WTC11 (cell line): ENCODE measurements around the gene HAUS2. TPM values are rescaled to one million over a fixed set of nuclear protein-coding genes. Genes with fewer than 3 reads are reported as not detected.

ENCODE experiments used
- ATAC-seq: fragments of 200-7000 bp; cut with Tn5 transposase; 2 replicates; pipeline ENCODE4 v1.10.0; 2021; ENCODE audit warnings: mild to moderate bottlenecking, moderate library complexity
- CTCF ChIA-PET: fragments of 300-600 bp; sonication (Branson Sonifier 250); formaldehyde crosslinking; loops from one replicate; lab custom pipeline; 2021; ENCODE audit warnings: antibody characterized with exemption; lab: Charles Lee
- POLR2A ChIA-PET: fragments of 350-600 bp; sonication (Branson Sonifier 250); formaldehyde crosslinking; loops from one replicate; lab custom pipeline; 2021; ENCODE audit warnings: antibody characterized with exemption; lab: Charles Lee
- DNase-seq: peaks from one replicate; pipeline ENCODE4 v3.0.0; 2021; ENCODE audit warnings: low spot score
- H3K27ac Mint-ChIP-seq: 2 replicates; pipeline ENCODE4 v1.8.0; 2021; ENCODE audit warnings: mixed read lengths
- H3K27me3 Mint-ChIP-seq: 2 replicates; pipeline ENCODE4 v1.8.0; 2021; ENCODE audit warnings: low read depth, mild to moderate bottlenecking, moderate library complexity, mixed read lengths
- H3K36me3 Mint-ChIP-seq: 2 replicates; pipeline ENCODE4 v1.8.0; 2021; ENCODE audit warnings: mixed read lengths
- H3K4me1 Mint-ChIP-seq: 2 replicates; pipeline ENCODE4 v1.8.0; 2022; ENCODE audit warnings: mixed read lengths
- H3K4me3 Mint-ChIP-seq: 2 replicates; pipeline ENCODE4 v1.8.0; 2021; ENCODE audit warnings: mild to moderate bottlenecking, moderate library complexity, mixed read lengths
- H3K9me3 Mint-ChIP-seq: 2 replicates; pipeline ENCODE4 v1.8.0; 2021; ENCODE audit warnings: mixed read lengths
- ELF4 ChIP-seq: sonication (generic); formaldehyde crosslinking; IDR thresholded peaks from 2 replicates; pipeline ENCODE4 v1.8.1; 2022; ENCODE audit warnings: low read depth, mild to moderate bottlenecking, moderate library complexity, missing genetic modification reagents
- EMX1 ChIP-seq: fragments of 250-450 bp; sonication (Bioruptor Pico); IDR thresholded peaks from 2 replicates; pipeline ENCODE4 v1.8.0; 2021; ENCODE audit warnings: mild to moderate bottlenecking
- NFYB ChIP-seq: sonication (generic); formaldehyde crosslinking; conservative IDR thresholded peaks from 2 replicates; pipeline ENCODE4 v1.8.0; 2022; ENCODE audit warnings: low read depth, missing genetic modification reagents
- NR1H2 ChIP-seq: sonication (generic); formaldehyde crosslinking; IDR thresholded peaks from 2 replicates; pipeline ENCODE4 v1.9.0; 2021; ENCODE audit warnings: mild to moderate bottlenecking, moderate library complexity, missing genetic modification reagents
- TEAD1 ChIP-seq: sonication (generic); formaldehyde crosslinking; IDR thresholded peaks from 2 replicates; pipeline ENCODE4 v1.8.0; 2022; ENCODE audit warnings: mild to moderate bottlenecking, missing genetic modification reagents
- TEAD4 ChIP-seq: sonication (generic); formaldehyde crosslinking; IDR thresholded peaks from 2 replicates; pipeline ENCODE4 v1.8.0; 2022; ENCODE audit warnings: mild to moderate bottlenecking, missing genetic modification reagents
- ZBTB21 ChIP-seq: sonication (generic); formaldehyde crosslinking; IDR thresholded peaks from 2 replicates; pipeline ENCODE4 v1.8.1; 2023; ENCODE audit warnings: mild to moderate bottlenecking, missing genetic modification reagents, borderline replicate concordance
- ZNF263 ChIP-seq: sonication (generic); formaldehyde crosslinking; IDR thresholded peaks from 2 replicates; pipeline ENCODE4 v1.8.1; 2022; ENCODE audit warnings: low read depth, mild to moderate bottlenecking, moderate library complexity, missing genetic modification reagents
- total RNA-seq: library from RNA; stranded (reverse); gene quantifications from 3 replicates; pipeline ENCODE4 v1.2.3, GENCODE V29; 2021
- TF ChIP-seq, protein P1 (sequence below): sonication (generic); formaldehyde crosslinking; IDR thresholded peaks from 2 replicates; pipeline ENCODE4 v1.8.0; 2022; ENCODE audit warnings: mild to moderate bottlenecking, missing genetic modification reagents
- TF ChIP-seq, protein P2 (sequence below): sonication (generic); formaldehyde crosslinking; IDR thresholded peaks from 2 replicates; pipeline ENCODE4 v1.8.1; 2023; ENCODE audit warnings: mild to moderate bottlenecking, missing genetic modification reagents, borderline replicate concordance
- TF ChIP-seq, protein P3 (sequence below): sonication (generic); formaldehyde crosslinking; IDR thresholded peaks from 2 replicates; pipeline ENCODE4 v1.8.1; 2022; ENCODE audit warnings: mild to moderate bottlenecking, missing genetic modification reagents, moderate library complexity, borderline replicate concordance
- TF ChIP-seq, protein P4 (sequence below): fragments of 250-450 bp; sonication (Bioruptor Pico); IDR thresholded peaks from 2 replicates; pipeline ENCODE4 v2.1.2; 2022; ENCODE audit warnings: mild to moderate bottlenecking, moderate library complexity
- TF ChIP-seq, protein P5 (sequence below): sonication (generic); formaldehyde crosslinking; IDR thresholded peaks from 2 replicates; pipeline ENCODE4 v1.8.0; 2023; ENCODE audit warnings: mild to moderate bottlenecking, missing genetic modification reagents
- TF ChIP-seq, protein P6 (sequence below): fragments of 250-450 bp; sonication (Bioruptor Pico); IDR thresholded peaks from 2 replicates; pipeline ENCODE4 v1.9.0; 2021; ENCODE audit warnings: mild to moderate bottlenecking, borderline replicate concordance
- TF ChIP-seq, protein P7 (sequence below): sonication (generic); formaldehyde crosslinking; IDR thresholded peaks from 2 replicates; pipeline ENCODE4 v1.8.0; 2022; ENCODE audit warnings: mild to moderate bottlenecking, missing genetic modification reagents
- TF ChIP-seq, protein P8 (sequence below): fragments of 250-450 bp; sonication (Bioruptor Pico); IDR thresholded peaks from 2 replicates; pipeline ENCODE4 v1.8.0; 2021; ENCODE audit warnings: mild to moderate bottlenecking

HAUS2 gene
- total RNA-seq, 1 experiment from 2014 or later: 17.9 TPM

DNA sequence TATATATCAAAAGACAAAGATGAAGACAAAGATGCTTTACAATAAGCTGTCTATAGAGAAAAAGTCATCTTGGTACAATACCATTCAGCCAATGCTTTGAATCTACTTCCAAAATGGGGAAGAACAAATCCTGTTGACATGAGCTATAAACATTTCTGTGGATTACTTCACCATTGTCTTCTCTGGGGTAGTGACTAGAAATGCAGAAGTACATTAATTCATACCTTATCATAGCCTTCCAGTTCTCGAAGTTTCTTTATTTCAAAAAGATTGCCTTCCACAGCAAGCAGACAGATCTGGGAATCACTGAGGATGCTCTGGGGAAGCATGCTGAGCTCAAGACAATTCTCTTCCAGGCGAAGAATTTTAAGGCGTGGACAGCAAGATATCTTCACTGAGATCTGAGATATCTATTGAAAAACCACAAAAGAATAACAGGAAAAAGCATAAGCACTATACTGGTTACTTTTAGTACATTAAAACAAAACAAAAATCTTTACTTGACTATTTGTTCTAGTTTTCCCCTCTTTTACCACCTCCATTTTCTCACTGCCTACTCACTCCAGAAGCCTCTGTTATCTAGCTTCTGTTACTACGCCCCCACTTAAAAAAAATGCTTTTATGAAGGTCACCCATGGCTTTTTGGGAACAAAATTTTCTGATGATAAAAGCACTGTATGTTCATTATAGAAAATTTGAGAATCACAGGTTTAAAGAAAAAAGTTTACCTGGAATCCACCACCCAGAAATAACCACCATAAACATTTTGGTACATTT lies 3.6 kb upstream of the HAUS2 start (continued):
- TF ChIP-seq, protein P1, sequence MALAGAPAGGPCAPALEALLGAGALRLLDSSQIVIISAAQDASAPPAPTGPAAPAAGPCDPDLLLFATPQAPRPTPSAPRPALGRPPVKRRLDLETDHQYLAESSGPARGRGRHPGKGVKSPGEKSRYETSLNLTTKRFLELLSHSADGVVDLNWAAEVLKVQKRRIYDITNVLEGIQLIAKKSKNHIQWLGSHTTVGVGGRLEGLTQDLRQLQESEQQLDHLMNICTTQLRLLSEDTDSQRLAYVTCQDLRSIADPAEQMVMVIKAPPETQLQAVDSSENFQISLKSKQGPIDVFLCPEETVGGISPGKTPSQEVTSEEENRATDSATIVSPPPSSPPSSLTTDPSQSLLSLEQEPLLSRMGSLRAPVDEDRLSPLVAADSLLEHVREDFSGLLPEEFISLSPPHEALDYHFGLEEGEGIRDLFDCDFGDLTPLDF (CRISPR knock-in tag): no peak
- TF ChIP-seq, protein P2, sequence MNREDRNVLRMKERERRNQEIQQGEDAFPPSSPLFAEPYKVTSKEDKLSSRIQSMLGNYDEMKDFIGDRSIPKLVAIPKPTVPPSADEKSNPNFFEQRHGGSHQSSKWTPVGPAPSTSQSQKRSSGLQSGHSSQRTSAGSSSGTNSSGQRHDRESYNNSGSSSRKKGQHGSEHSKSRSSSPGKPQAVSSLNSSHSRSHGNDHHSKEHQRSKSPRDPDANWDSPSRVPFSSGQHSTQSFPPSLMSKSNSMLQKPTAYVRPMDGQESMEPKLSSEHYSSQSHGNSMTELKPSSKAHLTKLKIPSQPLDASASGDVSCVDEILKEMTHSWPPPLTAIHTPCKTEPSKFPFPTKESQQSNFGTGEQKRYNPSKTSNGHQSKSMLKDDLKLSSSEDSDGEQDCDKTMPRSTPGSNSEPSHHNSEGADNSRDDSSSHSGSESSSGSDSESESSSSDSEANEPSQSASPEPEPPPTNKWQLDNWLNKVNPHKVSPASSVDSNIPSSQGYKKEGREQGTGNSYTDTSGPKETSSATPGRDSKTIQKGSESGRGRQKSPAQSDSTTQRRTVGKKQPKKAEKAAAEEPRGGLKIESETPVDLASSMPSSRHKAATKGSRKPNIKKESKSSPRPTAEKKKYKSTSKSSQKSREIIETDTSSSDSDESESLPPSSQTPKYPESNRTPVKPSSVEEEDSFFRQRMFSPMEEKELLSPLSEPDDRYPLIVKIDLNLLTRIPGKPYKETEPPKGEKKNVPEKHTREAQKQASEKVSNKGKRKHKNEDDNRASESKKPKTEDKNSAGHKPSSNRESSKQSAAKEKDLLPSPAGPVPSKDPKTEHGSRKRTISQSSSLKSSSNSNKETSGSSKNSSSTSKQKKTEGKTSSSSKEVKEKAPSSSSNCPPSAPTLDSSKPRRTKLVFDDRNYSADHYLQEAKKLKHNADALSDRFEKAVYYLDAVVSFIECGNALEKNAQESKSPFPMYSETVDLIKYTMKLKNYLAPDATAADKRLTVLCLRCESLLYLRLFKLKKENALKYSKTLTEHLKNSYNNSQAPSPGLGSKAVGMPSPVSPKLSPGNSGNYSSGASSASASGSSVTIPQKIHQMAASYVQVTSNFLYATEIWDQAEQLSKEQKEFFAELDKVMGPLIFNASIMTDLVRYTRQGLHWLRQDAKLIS (CRISPR knock-in tag): no peak
- no peak for TF ChIP-seq NFYB (CRISPR knock-in tag)
- TF ChIP-seq ELF4: no peak
- no peak for TF ChIP-seq ZBTB21 (CRISPR knock-in tag)
- TF ChIP-seq EMX1 (CRISPR knock-in tag): no peak
- TF ChIP-seq, protein P3, sequence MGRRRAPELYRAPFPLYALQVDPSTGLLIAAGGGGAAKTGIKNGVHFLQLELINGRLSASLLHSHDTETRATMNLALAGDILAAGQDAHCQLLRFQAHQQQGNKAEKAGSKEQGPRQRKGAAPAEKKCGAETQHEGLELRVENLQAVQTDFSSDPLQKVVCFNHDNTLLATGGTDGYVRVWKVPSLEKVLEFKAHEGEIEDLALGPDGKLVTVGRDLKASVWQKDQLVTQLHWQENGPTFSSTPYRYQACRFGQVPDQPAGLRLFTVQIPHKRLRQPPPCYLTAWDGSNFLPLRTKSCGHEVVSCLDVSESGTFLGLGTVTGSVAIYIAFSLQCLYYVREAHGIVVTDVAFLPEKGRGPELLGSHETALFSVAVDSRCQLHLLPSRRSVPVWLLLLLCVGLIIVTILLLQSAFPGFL (CRISPR knock-in tag): no peak

DNA sequence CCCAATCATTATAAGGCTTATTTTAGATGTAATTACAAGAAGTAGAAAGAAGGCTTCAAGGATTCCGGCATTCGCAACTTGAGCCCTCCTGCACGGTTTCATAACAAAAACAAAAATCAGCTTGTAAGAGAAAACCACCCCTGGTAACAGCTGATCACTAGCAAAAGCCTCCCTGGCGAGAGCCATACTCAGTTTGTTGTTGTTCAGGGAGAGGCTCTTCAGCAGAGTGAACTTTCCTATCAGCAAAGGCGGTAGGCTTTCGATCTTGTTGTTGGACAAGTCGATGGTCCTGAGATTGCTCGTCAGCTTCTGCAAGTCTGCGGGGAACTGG lies 755 bp upstream of the HAUS2 start:
- peaks cover 8% of the 10 kb centered on the region; the same call in 1 of the 2 replicates for H3K36me3 Mint-ChIP-seq
- peaks cover 14% of the 10 kb centered on the region for H3K4me1 Mint-ChIP-seq
- peak overlapping the region; percentile 70; the same call in 1 of the 2 replicates for H3K27ac Mint-ChIP-seq
- ChIA-PET CTCF (interaction anchor here (1.0 kb wide), 2 partner anchors 44 to 72 kb away, joined by 3 to 5 read pairs; no protein-coding TSS in a partner anchor), POLR2A (interaction anchor here (0.6 to 3.0 kb wide), 5 partner anchors 27 to 89 kb away, joined by 3 to 9 read pairs (median 3); partner anchors contain the start of genes STARD9 and ZNF106)
- no peaks in the 10 kb centered on the region for H3K9me3 Mint-ChIP-seq
- H3K4me3 Mint-ChIP-seq: peak overlapping the region; percentile 93
- no peak for DNase-seq
- no peaks in the 10 kb centered on the region for H3K27me3 Mint-ChIP-seq
- ATAC-seq: no peak
- TF ChIP-seq, protein P4, sequence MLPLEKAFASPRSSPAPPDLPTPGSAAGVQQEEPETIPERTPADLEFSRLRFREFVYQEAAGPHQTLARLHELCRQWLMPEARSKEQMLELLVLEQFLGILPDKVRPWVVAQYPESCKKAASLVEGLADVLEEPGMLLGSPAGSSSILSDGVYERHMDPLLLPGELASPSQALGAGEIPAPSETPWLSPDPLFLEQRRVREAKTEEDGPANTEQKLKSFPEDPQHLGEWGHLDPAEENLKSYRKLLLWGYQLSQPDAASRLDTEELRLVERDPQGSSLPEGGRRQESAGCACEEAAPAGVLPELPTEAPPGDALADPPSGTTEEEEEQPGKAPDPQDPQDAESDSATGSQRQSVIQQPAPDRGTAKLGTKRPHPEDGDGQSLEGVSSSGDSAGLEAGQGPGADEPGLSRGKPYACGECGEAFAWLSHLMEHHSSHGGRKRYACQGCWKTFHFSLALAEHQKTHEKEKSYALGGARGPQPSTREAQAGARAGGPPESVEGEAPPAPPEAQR (CRISPR knock-in tag): no peak
- TF ChIP-seq NR1H2 (no peak), ZNF263 (CRISPR knock-in tag) (no peak), TEAD1 (CRISPR knock-in tag) (no peak), TEAD4 (CRISPR knock-in tag) (no peak)
- TF ChIP-seq, protein P5, sequence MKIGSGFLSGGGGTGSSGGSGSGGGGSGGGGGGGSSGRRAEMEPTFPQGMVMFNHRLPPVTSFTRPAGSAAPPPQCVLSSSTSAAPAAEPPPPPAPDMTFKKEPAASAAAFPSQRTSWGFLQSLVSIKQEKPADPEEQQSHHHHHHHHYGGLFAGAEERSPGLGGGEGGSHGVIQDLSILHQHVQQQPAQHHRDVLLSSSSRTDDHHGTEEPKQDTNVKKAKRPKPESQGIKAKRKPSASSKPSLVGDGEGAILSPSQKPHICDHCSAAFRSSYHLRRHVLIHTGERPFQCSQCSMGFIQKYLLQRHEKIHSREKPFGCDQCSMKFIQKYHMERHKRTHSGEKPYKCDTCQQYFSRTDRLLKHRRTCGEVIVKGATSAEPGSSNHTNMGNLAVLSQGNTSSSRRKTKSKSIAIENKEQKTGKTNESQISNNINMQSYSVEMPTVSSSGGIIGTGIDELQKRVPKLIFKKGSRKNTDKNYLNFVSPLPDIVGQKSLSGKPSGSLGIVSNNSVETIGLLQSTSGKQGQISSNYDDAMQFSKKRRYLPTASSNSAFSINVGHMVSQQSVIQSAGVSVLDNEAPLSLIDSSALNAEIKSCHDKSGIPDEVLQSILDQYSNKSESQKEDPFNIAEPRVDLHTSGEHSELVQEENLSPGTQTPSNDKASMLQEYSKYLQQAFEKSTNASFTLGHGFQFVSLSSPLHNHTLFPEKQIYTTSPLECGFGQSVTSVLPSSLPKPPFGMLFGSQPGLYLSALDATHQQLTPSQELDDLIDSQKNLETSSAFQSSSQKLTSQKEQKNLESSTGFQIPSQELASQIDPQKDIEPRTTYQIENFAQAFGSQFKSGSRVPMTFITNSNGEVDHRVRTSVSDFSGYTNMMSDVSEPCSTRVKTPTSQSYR (CRISPR knock-in tag): no peak
- TF ChIP-seq, protein P6, sequence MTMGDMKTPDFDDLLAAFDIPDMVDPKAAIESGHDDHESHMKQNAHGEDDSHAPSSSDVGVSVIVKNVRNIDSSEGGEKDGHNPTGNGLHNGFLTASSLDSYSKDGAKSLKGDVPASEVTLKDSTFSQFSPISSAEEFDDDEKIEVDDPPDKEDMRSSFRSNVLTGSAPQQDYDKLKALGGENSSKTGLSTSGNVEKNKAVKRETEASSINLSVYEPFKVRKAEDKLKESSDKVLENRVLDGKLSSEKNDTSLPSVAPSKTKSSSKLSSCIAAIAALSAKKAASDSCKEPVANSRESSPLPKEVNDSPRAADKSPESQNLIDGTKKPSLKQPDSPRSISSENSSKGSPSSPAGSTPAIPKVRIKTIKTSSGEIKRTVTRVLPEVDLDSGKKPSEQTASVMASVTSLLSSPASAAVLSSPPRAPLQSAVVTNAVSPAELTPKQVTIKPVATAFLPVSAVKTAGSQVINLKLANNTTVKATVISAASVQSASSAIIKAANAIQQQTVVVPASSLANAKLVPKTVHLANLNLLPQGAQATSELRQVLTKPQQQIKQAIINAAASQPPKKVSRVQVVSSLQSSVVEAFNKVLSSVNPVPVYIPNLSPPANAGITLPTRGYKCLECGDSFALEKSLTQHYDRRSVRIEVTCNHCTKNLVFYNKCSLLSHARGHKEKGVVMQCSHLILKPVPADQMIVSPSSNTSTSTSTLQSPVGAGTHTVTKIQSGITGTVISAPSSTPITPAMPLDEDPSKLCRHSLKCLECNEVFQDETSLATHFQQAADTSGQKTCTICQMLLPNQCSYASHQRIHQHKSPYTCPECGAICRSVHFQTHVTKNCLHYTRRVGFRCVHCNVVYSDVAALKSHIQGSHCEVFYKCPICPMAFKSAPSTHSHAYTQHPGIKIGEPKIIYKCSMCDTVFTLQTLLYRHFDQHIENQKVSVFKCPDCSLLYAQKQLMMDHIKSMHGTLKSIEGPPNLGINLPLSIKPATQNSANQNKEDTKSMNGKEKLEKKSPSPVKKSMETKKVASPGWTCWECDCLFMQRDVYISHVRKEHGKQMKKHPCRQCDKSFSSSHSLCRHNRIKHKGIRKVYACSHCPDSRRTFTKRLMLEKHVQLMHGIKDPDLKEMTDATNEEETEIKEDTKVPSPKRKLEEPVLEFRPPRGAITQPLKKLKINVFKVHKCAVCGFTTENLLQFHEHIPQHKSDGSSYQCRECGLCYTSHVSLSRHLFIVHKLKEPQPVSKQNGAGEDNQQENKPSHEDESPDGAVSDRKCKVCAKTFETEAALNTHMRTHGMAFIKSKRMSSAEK (CRISPR knock-in tag): no peak
- TF ChIP-seq, protein P7, sequence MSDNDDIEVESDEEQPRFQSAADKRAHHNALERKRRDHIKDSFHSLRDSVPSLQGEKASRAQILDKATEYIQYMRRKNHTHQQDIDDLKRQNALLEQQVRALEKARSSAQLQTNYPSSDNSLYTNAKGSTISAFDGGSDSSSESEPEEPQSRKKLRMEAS (CRISPR knock-in tag): no peak
- TF ChIP-seq, protein P8, sequence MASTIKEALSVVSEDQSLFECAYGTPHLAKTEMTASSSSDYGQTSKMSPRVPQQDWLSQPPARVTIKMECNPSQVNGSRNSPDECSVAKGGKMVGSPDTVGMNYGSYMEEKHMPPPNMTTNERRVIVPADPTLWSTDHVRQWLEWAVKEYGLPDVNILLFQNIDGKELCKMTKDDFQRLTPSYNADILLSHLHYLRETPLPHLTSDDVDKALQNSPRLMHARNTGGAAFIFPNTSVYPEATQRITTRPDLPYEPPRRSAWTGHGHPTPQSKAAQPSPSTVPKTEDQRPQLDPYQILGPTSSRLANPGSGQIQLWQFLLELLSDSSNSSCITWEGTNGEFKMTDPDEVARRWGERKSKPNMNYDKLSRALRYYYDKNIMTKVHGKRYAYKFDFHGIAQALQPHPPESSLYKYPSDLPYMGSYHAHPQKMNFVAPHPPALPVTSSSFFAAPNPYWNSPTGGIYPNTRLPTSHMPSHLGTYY (CRISPR knock-in tag): no peak
